Measurements from ENCODE around the gene STYXL1. TPM values are rescaled to one million over a fixed set of nuclear protein-coding genes. Genes with fewer than 3 reads are reported as not detected.

Gene STYXL1
- total RNA-seq, 1 experiment from 2014 or later: 42.3 TPM

GRCh38 chr7:75981453-75982305 is 66.1 kb downstream of the STYXL1 start:
- Mint-ChIP-seq H3K36me3 (ENCODE audit: insufficient read depth, unreplicated experiment) (peaks cover 70% of the 10 kb centered on the region), H3K4me1 (ENCODE audit: low read depth, unreplicated experiment) (no peaks in the 10 kb centered on the region), H3K9me3 (ENCODE audit: unreplicated experiment) (no peaks in the 10 kb centered on the region), H3K27me3 (ENCODE audit: insufficient read depth, unreplicated experiment) (no peaks in the 10 kb centered on the region), H3K4me3 (ENCODE audit: unreplicated experiment) (peak overlapping the region; percentile 11), H3K27ac (ENCODE audit: unreplicated experiment) (no peak overlapping the region)
- no peak overlapping the region for H3K4me3 ChIP-seq (ENCODE audit: low read depth, low read length)
- TF ChIP-seq, protein P1, sequence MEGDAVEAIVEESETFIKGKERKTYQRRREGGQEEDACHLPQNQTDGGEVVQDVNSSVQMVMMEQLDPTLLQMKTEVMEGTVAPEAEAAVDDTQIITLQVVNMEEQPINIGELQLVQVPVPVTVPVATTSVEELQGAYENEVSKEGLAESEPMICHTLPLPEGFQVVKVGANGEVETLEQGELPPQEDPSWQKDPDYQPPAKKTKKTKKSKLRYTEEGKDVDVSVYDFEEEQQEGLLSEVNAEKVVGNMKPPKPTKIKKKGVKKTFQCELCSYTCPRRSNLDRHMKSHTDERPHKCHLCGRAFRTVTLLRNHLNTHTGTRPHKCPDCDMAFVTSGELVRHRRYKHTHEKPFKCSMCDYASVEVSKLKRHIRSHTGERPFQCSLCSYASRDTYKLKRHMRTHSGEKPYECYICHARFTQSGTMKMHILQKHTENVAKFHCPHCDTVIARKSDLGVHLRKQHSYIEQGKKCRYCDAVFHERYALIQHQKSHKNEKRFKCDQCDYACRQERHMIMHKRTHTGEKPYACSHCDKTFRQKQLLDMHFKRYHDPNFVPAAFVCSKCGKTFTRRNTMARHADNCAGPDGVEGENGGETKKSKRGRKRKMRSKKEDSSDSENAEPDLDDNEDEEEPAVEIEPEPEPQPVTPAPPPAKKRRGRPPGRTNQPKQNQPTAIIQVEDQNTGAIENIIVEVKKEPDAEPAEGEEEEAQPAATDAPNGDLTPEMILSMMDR (IDR thresholded peaks at IDR 0.05; ENCODE audit: insufficient read depth in 1 of 2, low read depth in 1 of 2, low read length in 1 of 2, severe bottlenecking in 1 of 2, unreplicated experiment in 1 of 2): no peak
- no TSS peak for BruUV-seq (replicated peaks)
- no peak for DNase-seq
- intact Hi-C loops (cut with micrococcal nuclease; ENCODE audit: unreplicated experiment): no loop called here
- CTCF ChIA-PET: no interaction called here
- H3K27me3 ChIP-seq (replicated peaks; ENCODE audit: control insufficient read depth, insufficient read depth, low read length): no peaks in the 10 kb centered on the region
- H3K9me3 ChIP-seq: no peaks in the 10 kb centered on the region
- peaks cover 2% of the 10 kb centered on the region for H3K36me3 ChIP-seq (ENCODE audit: control insufficient read depth, insufficient read depth, low read length)
- H3K4me1 ChIP-seq: 0 out of 2 replicates have a peak, but pooled peaks cover 5% of the 10 kb centered on the region
- POLR2A ChIA-PET: no interaction called here

DNA sequence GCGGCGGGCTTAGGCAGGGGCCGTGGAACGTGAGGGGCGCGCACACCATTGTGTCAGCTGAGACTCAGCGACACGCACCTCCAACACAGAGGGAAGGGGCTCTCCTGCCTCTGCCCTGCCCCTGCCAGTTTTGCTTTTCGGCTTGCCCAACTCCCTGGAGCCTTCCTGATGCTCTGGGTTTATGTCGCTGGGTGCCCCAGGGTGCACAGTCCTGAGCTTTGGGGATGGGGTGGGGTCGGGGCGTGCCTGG is 66.7 kb downstream of the STYXL1 start:
- POLR2A ChIA-PET: no interaction called here
- Histone ChIP-seq H3K4me1 (0 out of 2 replicates have a peak, but pooled peaks cover 5% of the 10 kb centered on the region), H3K4me3 (ENCODE audit: low read depth, low read length) (no peak overlapping the region), H3K9me3 (no peaks in the 10 kb centered on the region), H3K36me3 (ENCODE audit: control insufficient read depth, insufficient read depth, low read length) (peaks cover 2% of the 10 kb centered on the region), H3K27me3 (replicated peaks; ENCODE audit: control insufficient read depth, insufficient read depth, low read length) (no peaks in the 10 kb centered on the region)
- CTCF ChIA-PET: no interaction called here
- no TSS peak for BruUV-seq (replicated peaks)
- intact Hi-C loops (cut with micrococcal nuclease; ENCODE audit: unreplicated experiment): no loop called here
- no peaks in the 10 kb centered on the region for H3K27me3 Mint-ChIP-seq (ENCODE audit: insufficient read depth, unreplicated experiment)
- TF ChIP-seq, protein P1 (IDR thresholded peaks at IDR 0.05; ENCODE audit: insufficient read depth in 1 of 2, low read depth in 1 of 2, low read length in 1 of 2, severe bottlenecking in 1 of 2, unreplicated experiment in 1 of 2): no peak
- peaks cover 68% of the 10 kb centered on the region for H3K36me3 Mint-ChIP-seq (ENCODE audit: insufficient read depth, unreplicated experiment)
- no peaks in the 10 kb centered on the region for H3K9me3 Mint-ChIP-seq (ENCODE audit: unreplicated experiment)
- H3K27ac Mint-ChIP-seq (ENCODE audit: unreplicated experiment): no peak overlapping the region
- no peak overlapping the region for H3K4me3 Mint-ChIP-seq (ENCODE audit: unreplicated experiment)
- DNase-seq: no peak
- no peaks in the 10 kb centered on the region for H3K4me1 Mint-ChIP-seq (ENCODE audit: low read depth, unreplicated experiment)

- ChIA-PET POLR2A (no interaction called here), CTCF (no interaction called here)
- TF ChIP-seq, protein P1 (IDR thresholded peaks at IDR 0.05; ENCODE audit: insufficient read depth in 1 of 2, low read depth in 1 of 2, low read length in 1 of 2, severe bottlenecking in 1 of 2, unreplicated experiment in 1 of 2): no peak
- no peaks in the 10 kb centered on the region for H3K27me3 ChIP-seq (replicated peaks; ENCODE audit: control insufficient read depth, insufficient read depth, low read length)
- BruUV-seq (replicated peaks): no TSS peak
- Mint-ChIP-seq H3K36me3 (ENCODE audit: insufficient read depth, unreplicated experiment) (peaks cover 63% of the 10 kb centered on the region), H3K27ac (ENCODE audit: unreplicated experiment) (peak overlapping the region; percentile 78), H3K27me3 (ENCODE audit: insufficient read depth, unreplicated experiment) (no peaks in the 10 kb centered on the region), H3K4me1 (ENCODE audit: low read depth, unreplicated experiment) (no peaks in the 10 kb centered on the region), H3K9me3 (ENCODE audit: unreplicated experiment) (no peaks in the 10 kb centered on the region), H3K4me3 (ENCODE audit: unreplicated experiment) (no peak overlapping the region)
- intact Hi-C loops (cut with micrococcal nuclease; ENCODE audit: unreplicated experiment): no loop called here
- H3K9me3 ChIP-seq: no peaks in the 10 kb centered on the region
- H3K4me1 ChIP-seq: 0 out of 2 replicates have a peak, but pooled peaks cover 5% of the 10 kb centered on the region
- DNase-seq: no peak
- H3K4me3 ChIP-seq (ENCODE audit: low read depth, low read length): no peak overlapping the region
- H3K36me3 ChIP-seq (ENCODE audit: control insufficient read depth, insufficient read depth, low read length): peaks cover 2% of the 10 kb centered on the region
Observed at GRCh38 chr7:75980430-75981202, 67.2 kb downstream of the STYXL1 start.
